Mesendoderm (in vitro differentiated cells): ENCODE measurements around the gene KRT13.
A peak's percentile ranks its signal among the peaks of the same experiment; 100 is the strongest.

Experiments used
- DNase-seq: peaks from one replicate; pipeline ENCODE4 v3.0.0; 2013
- H2AK5ac ChIP-seq: 2 replicates; pipeline ENCODE4 v1.6.1; 2013; ENCODE audit warnings: low read length, inconsistent platforms
- H2BK120ac ChIP-seq: 2 replicates; pipeline ENCODE4 v1.6.1; 2013; ENCODE audit warnings: low read depth, mild to moderate bottlenecking, low read length, moderate library complexity, mixed read lengths
- H2BK15ac ChIP-seq: replicated peaks from 2 replicates; pipeline ENCODE4 v1.6.1; 2013; ENCODE audit warnings: low read depth, mild to moderate bottlenecking, moderate library complexity
- H2BK5ac ChIP-seq: 2 replicates; pipeline ENCODE4 v1.6.1; 2013; ENCODE audit warnings: low read length, inconsistent platforms
- H3K18ac ChIP-seq: 2 replicates; pipeline ENCODE4 v1.6.1; 2013; ENCODE audit warnings: mild to moderate bottlenecking, low read length, mixed read lengths
- H3K23ac ChIP-seq: one replicate; pipeline ENCODE4 v1.6.1; 2013; ENCODE audit warnings: low read length
- H3K27ac ChIP-seq: 2 replicates; pipeline ENCODE4 v1.5.1; 2013; ENCODE audit warnings: low read depth, mild to moderate bottlenecking, inconsistent platforms, low read length, moderate library complexity
- H3K27me3 ChIP-seq: 2 replicates; pipeline ENCODE4 v1.6.1; 2013; ENCODE audit warnings: low read length, control low read depth, mild to moderate bottlenecking, inconsistent platforms; ENCODE audit not compliant: insufficient read depth, poor library complexity
- H3K36me3 ChIP-seq: 2 replicates; pipeline ENCODE4 v1.6.1; 2013; ENCODE audit warnings: low read length, inconsistent platforms; ENCODE audit not compliant: control insufficient read depth, insufficient read depth
- H3K4ac ChIP-seq: one replicate; pipeline ENCODE4 v1.6.1; 2013; ENCODE audit warnings: low read depth, mild to moderate bottlenecking, low read length, moderate library complexity
- H3K4me1 ChIP-seq: 2 replicates; pipeline ENCODE4 v1.6.1; 2013; ENCODE audit warnings: low read depth, low read length, inconsistent platforms; ENCODE audit not compliant: control insufficient read depth
- H3K4me2 ChIP-seq: 2 replicates; pipeline ENCODE4 v1.6.1; 2013; ENCODE audit warnings: low read length
- H3K4me3 ChIP-seq: 2 replicates; pipeline ENCODE4 v1.5.1; 2013; ENCODE audit warnings: mild to moderate bottlenecking, low read length
- H3K56ac ChIP-seq: one replicate; pipeline ENCODE4 v1.6.1; 2013; ENCODE audit warnings: low read length
- H3K79me1 ChIP-seq: 2 replicates; pipeline ENCODE4 v1.6.1; 2013; ENCODE audit warnings: low read length, inconsistent platforms
- H3K79me2 ChIP-seq: 2 replicates; pipeline ENCODE4 v1.6.1; 2013; ENCODE audit warnings: mild to moderate bottlenecking, low read length; ENCODE audit not compliant: control insufficient read depth, insufficient read depth
- H3K9ac ChIP-seq: 2 replicates; pipeline ENCODE4 v1.6.1; 2013; ENCODE audit warnings: low read length, inconsistent platforms
- H4K5ac ChIP-seq: one replicate; pipeline ENCODE4 v1.6.1; 2013; ENCODE audit warnings: low read length
- H4K8ac ChIP-seq: one replicate; pipeline ENCODE4 v1.6.1; 2013; ENCODE audit warnings: low read depth, mild to moderate bottlenecking, control low read depth, low read length, moderate library complexity
- WGBS: extraction: QIAGEN DNeasy Blood & Tissue Kit; methylation state at CpG from one replicate; pipeline ENCODE4 v1.1.7; 2013; ENCODE audit warnings: low lambda C conversion rate, missing lambda C conversion rate; ENCODE audit not compliant: insufficient coverage; ENCODE audit errors: extremely low coverage; 5-methylcytosine and 5-hydroxymethylcytosine counted together

The KRT13 gene

GRCh38 chr17:41536741-41537613 is 31.6 kb upstream of the KRT13 start:
- Histone ChIP-seq H2BK15ac (no peak overlapping the region), H3K27ac (no peak overlapping the region), H3K36me3 (no peaks in the 10 kb centered on the region), H3K4me3 (no peak overlapping the region), H3K4me1 (peaks cover 23% of the 10 kb centered on the region), H3K27me3 (no peaks in the 10 kb centered on the region), H3K79me2 (no peaks in the 10 kb centered on the region), H3K18ac (peak overlapping the region; percentile 2), H2BK120ac (no peak overlapping the region), H4K8ac (no peak overlapping the region), H2AK5ac (peak overlapping the region; percentile 37), H3K4ac (peak overlapping the region; percentile 61), H3K56ac (peak overlapping the region; percentile 69), H3K23ac (no peak overlapping the region), H3K79me1 (no peaks in the 10 kb centered on the region), H3K9ac (no peak overlapping the region), H4K5ac (no peak overlapping the region), H3K4me2 (no peak overlapping the region), H2BK5ac (peak overlapping the region; percentile 54)
- DNase-seq, result no peak
- no CpG with 5 or more reads among the region's 7 CpGs for WGBS

DNA sequence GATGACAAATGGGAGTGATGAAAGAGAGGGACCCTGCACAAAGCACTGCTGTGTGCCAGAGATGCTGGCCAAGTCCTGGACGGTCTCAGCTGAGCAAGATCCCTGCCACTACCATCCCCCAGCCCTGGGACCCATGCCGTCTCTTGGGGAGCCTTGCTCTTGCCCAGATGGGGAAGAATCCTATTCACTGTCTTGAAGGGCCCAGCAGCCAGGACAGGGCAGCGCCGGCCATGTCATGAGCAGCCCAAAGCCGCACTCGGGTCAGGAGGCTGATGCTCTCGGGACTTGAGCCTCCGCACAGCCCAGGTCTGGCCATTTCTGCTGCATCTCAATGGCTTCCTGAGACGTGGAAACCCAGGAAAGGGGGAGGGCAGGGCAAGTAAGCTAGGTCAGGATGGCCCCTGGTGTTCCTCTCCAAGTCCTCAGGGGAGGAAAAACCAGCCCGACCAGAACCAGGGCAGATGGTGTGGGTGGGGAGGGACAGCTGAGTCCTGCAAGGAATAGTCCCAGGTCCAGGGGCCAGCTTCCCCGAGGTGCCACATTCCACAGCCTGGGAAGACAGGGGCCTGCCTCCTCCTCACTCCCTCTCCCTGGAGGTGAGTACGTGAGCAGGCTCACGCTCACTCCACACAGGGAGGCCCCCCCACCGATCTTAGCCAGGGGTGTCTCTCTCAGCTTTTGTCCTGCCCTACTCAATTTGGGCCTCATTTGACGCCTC is 30.5 kb upstream of the KRT13 start:
- no peak overlapping the region for H4K5ac ChIP-seq
- no peak overlapping the region for H3K4me2 ChIP-seq
- no CpG with 5 or more reads among the region's 15 CpGs for WGBS
- peak overlapping the region; percentile 75 for H3K56ac ChIP-seq
- H3K9ac ChIP-seq, result no peak overlapping the region
- no peak overlapping the region for H3K27ac ChIP-seq
- no peaks in the 10 kb centered on the region for H3K27me3 ChIP-seq
- H3K4me1 ChIP-seq, result peaks cover 25% of the 10 kb centered on the region
- no peaks in the 10 kb centered on the region for H3K79me1 ChIP-seq
- H2BK15ac ChIP-seq, result no peak overlapping the region
- H3K23ac ChIP-seq, result no peak overlapping the region
- no peak overlapping the region for H4K8ac ChIP-seq
- H3K18ac ChIP-seq, result no peak overlapping the region
- peak overlapping the region; percentile 28 for H3K4ac ChIP-seq
- H2BK5ac ChIP-seq, result peak overlapping the region; percentile 39
- peak; percentile 89 for DNase-seq
- H2BK120ac ChIP-seq, result no peak overlapping the region
- peak overlapping the region; percentile 34 for H2AK5ac ChIP-seq
- no peaks in the 10 kb centered on the region for H3K79me2 ChIP-seq
- no peak overlapping the region for H3K4me3 ChIP-seq
- no peaks in the 10 kb centered on the region for H3K36me3 ChIP-seq

- Histone ChIP-seq H3K4me2 (no peak overlapping the region), H3K79me2 (no peaks in the 10 kb centered on the region)
These were observed 29.6 kb upstream of the KRT13 start for GRCh38 chr17:41534899-41535546.

GRCh38 chr17:41533613-41534012 is 28.2 kb upstream of the KRT13 start:
- H3K4me3 ChIP-seq, result no peak overlapping the region
- no CpG with 5 or more reads among the region's 7 CpGs for WGBS
- H3K4me1 ChIP-seq, result peaks cover 35% of the 10 kb centered on the region

More at GRCh38 chr17:41534899-41535546, 29.6 kb upstream of the KRT13 start:
- Histone ChIP-seq H3K36me3 (no peaks in the 10 kb centered on the region), H3K27me3 (no peaks in the 10 kb centered on the region), H3K56ac (no peak overlapping the region), H2BK5ac (no peak overlapping the region), H2BK120ac (no peak overlapping the region), H2BK15ac (no peak overlapping the region), H3K4me1 (peaks cover 32% of the 10 kb centered on the region), H3K4ac (no peak overlapping the region), H2AK5ac (no peak overlapping the region), H3K9ac (no peak overlapping the region), H4K8ac (no peak overlapping the region), H3K79me1 (no peaks in the 10 kb centered on the region), H3K4me3 (no peak overlapping the region), H3K18ac (no peak overlapping the region), H3K23ac (no peak overlapping the region), H4K5ac (no peak overlapping the region), H3K27ac (no peak overlapping the region)
- no CpG with 5 or more reads among the region's 7 CpGs for WGBS
- DNase-seq, result no peak

DNA sequence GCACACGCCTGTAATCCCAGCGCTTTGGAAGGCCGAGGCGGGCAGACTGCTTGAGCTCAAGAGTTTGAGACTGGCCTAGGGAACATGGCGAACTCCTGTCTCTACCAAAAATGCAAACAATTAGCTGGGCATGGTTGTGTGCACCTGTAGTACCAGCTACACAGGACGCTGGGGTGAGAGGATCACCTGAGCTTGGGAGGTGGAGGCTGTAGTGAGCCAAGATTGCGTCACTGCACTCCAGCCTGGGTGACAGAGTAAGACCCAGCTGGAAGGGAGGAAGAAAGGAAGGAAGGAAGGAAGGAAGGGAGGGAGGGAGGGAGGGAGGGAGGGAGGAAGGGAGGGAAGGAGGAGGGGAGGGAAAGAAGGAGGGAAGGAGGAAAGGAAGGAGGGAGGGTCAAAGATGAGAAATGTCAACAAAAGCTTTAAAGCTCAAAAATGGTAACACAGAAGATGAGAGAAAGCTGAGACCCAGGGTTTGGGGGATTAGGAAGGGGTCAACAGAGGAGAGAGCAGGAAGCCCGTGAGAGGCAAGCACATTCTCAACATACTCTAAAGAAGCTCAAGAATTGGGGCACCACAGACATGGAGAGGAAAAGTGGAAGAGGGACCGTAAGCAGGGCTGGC is 27.6 kb upstream of the KRT13 start:
- H2BK120ac ChIP-seq, result no peak overlapping the region
- no peak overlapping the region for H2BK5ac ChIP-seq
- H4K5ac ChIP-seq, result no peak overlapping the region
- H2BK15ac ChIP-seq, result no peak overlapping the region
- no peaks in the 10 kb centered on the region for H3K79me1 ChIP-seq
- no peak overlapping the region for H3K4me3 ChIP-seq
- H3K9ac ChIP-seq, result no peak overlapping the region
- no peaks in the 10 kb centered on the region for H3K36me3 ChIP-seq
- H3K23ac ChIP-seq, result no peak overlapping the region
- no peak overlapping the region for H3K4me2 ChIP-seq
- H3K79me2 ChIP-seq, result no peaks in the 10 kb centered on the region
- no peak overlapping the region for H2AK5ac ChIP-seq
- DNase-seq, result no peak
- H3K18ac ChIP-seq, result no peak overlapping the region
- H3K56ac ChIP-seq, result no peak overlapping the region
- no peak overlapping the region for H4K8ac ChIP-seq
- no peak overlapping the region for H3K4ac ChIP-seq
- peaks cover 35% of the 10 kb centered on the region for H3K4me1 ChIP-seq
- no peaks in the 10 kb centered on the region for H3K27me3 ChIP-seq
- no peak overlapping the region for H3K27ac ChIP-seq
- no CpG with 5 or more reads among the region's 9 CpGs for WGBS

More at GRCh38 chr17:41533613-41534012, 28.2 kb upstream of the KRT13 start:
- Histone ChIP-seq H3K27ac (no peak overlapping the region), H3K79me1 (no peaks in the 10 kb centered on the region), H3K18ac (no peak overlapping the region), H3K79me2 (no peaks in the 10 kb centered on the region), H2BK5ac (no peak overlapping the region), H3K4ac (no peak overlapping the region), H3K23ac (no peak overlapping the region), H3K36me3 (no peaks in the 10 kb centered on the region), H3K56ac (no peak overlapping the region), H3K27me3 (no peaks in the 10 kb centered on the region), H3K9ac (no peak overlapping the region), H4K5ac (no peak overlapping the region), H2BK15ac (no peak overlapping the region), H2AK5ac (no peak overlapping the region), H4K8ac (no peak overlapping the region), H2BK120ac (no peak overlapping the region), H3K4me2 (no peak overlapping the region)
- DNase-seq, result no peak
